Subcutaneous abdominal adipose tissue (tissue), 5 donors: ENCODE results near the gene CSTF2.

Experiments used
- H3K27ac ChIP-seq: one replicate; pipeline ENCODE4 v1.7.0; 2013; ENCODE audit warnings: low read depth, mild to moderate bottlenecking, inconsistent platforms, low read length, moderate library complexity
- H3K27me3 ChIP-seq, 5 donors: one replicate each; pipeline ENCODE4 v1.7.0; 2013; ENCODE audit warnings: low read length in 5 of 5, inconsistent platforms in 1 of 5; ENCODE audit not compliant: control insufficient read depth in 5 of 5, insufficient read depth in 4 of 5
- H3K36me3 ChIP-seq, 5 donors: one replicate each; pipeline ENCODE4 v1.7.0; 2013; ENCODE audit warnings: low read length in 5 of 5; ENCODE audit not compliant: control insufficient read depth in 5 of 5, insufficient read depth in 5 of 5
- H3K4me1 ChIP-seq, 5 donors: one replicate each; pipeline ENCODE4 v1.7.0; 2013; ENCODE audit warnings: low read length in 5 of 5, mild to moderate bottlenecking in 3 of 5, moderate library complexity in 1 of 5; ENCODE audit not compliant: control insufficient read depth in 5 of 5, insufficient read depth in 5 of 5
- H3K4me3 ChIP-seq, 5 donors: one replicate each; pipeline ENCODE4 v1.7.0; 2013; ENCODE audit warnings: low read length in 5 of 5, low read depth in 1 of 5
- H3K9ac ChIP-seq, 5 donors: one replicate each; pipeline ENCODE4 v1.7.0; 2013; ENCODE audit warnings: low read length in 5 of 5, mild to moderate bottlenecking in 4 of 5, moderate library complexity in 3 of 5
- H3K9me3 ChIP-seq, 5 donors: one replicate each; pipeline ENCODE4 v1.7.0; 2013; ENCODE audit warnings: low read length in 5 of 5; ENCODE audit not compliant: control insufficient read depth in 5 of 5
- donor health status: healthy.
- donor health status: healthy.
- donor health status: healthy.
- donor health status: healthy.
- donor health status: healthy.

The CSTF2 gene

GRCh38 chrX:100870527-100870926 is 50.3 kb downstream of the CSTF2 start:
- Histone ChIP-seq H3K27ac (no peak overlapping the region), H3K9me3 (no peaks in the 10 kb centered on the region), H3K4me1 (no peaks in the 10 kb centered on the region), H3K4me3 (no peak overlapping the region), H3K9ac (no peak overlapping the region), H3K36me3 (no peaks in the 10 kb centered on the region), H3K27me3 (peaks cover 0 to 16% (median 3%) of the 10 kb centered on the region in 5 donors)

GRCh38 chrX:100871594-100872560 is 51.7 kb downstream of the CSTF2 start:
- Histone ChIP-seq H3K4me1 (no peaks in the 10 kb centered on the region), H3K9me3 (no peaks in the 10 kb centered on the region), H3K9ac (no peak overlapping the region), H3K27me3 (peaks cover 0 to 16% (median 3%) of the 10 kb centered on the region in 5 donors), H3K27ac (no peak overlapping the region), H3K36me3 (no peaks in the 10 kb centered on the region), H3K4me3 (no peak overlapping the region)

GRCh38 chrX:100874325-100874724 is 54.1 kb downstream of the CSTF2 start, which contains the start of gene NOX1:
TSS of gene NOX1 (minus strand) at chrX:100874359. CDS start at chrX:100874139, 220 bp downstream.
- H3K4me3 ChIP-seq, result no peak within 1 kb of the TSS
- peaks cover 0 to 16% (median 3%) of the 10 kb centered on the region in 5 donors for H3K27me3 ChIP-seq
- H3K4me1 ChIP-seq, result no peaks in the 10 kb centered on the region
- H3K27ac ChIP-seq, result no peak within 1 kb of the TSS
- no peaks in the 10 kb centered on the region for H3K36me3 ChIP-seq
- no peak within 1 kb of the TSS for H3K9ac ChIP-seq
- H3K9me3 ChIP-seq, result no peaks in the 10 kb centered on the region

GRCh38 chrX:100880368-100880767 is 60.2 kb downstream of the CSTF2 start:
- Histone ChIP-seq H3K27ac (no peak overlapping the region), H3K9me3 (no peaks in the 10 kb centered on the region), H3K27me3 (peaks cover 0 to 5% (median 3%) of the 10 kb centered on the region in 5 donors), H3K4me3 (no peak overlapping the region), H3K4me1 (no peaks in the 10 kb centered on the region), H3K9ac (no peak overlapping the region), H3K36me3 (no peaks in the 10 kb centered on the region)

- H3K36me3 ChIP-seq, result no peaks in the 10 kb centered on the region
These were observed 63.5 kb downstream of the CSTF2 start for GRCh38 chrX:100883654-100884053.

More at GRCh38 chrX:100883654-100884053, 63.5 kb downstream of the CSTF2 start:
- Histone ChIP-seq H3K27ac (no peak overlapping the region), H3K27me3 (peaks cover 0 to 9% (median 3%) of the 10 kb centered on the region in 5 donors), H3K4me3 (no peak overlapping the region), H3K4me1 (no peaks in the 10 kb centered on the region), H3K9ac (no peak overlapping the region), H3K9me3 (peaks cover 0 to 3% (median 0%) of the 10 kb centered on the region in 5 donors)
